Gastroesophageal sphincter (tissue), 3 donors: ENCODE data around the gene FZD2.

Source experiments
- POLR2A ChIP-seq, 2 donors: fragments of 450-650 bp; IDR thresholded peaks; one replicate each; pipeline ENCODE4 v1.6.1; 2017; ENCODE audit warnings: antibody characterized with exemption in 2 of 2, mild to moderate bottlenecking in 2 of 2, moderate library complexity in 1 of 2
- TF ChIP-seq, protein P1 (sequence below), 4 experiments: fragments of 200-600 bp in 2 of 4; fragments of 450-650 bp in 2 of 4; sonication (generic) in 1 of 4; IDR thresholded peaks; one replicate each; pipeline ENCODE4 v1.5.1; 2017 to 2019; ENCODE audit warnings: antibody characterized with exemption in 4 of 4, mild to moderate bottlenecking in 2 of 4, moderate library complexity in 2 of 4

DNA sequence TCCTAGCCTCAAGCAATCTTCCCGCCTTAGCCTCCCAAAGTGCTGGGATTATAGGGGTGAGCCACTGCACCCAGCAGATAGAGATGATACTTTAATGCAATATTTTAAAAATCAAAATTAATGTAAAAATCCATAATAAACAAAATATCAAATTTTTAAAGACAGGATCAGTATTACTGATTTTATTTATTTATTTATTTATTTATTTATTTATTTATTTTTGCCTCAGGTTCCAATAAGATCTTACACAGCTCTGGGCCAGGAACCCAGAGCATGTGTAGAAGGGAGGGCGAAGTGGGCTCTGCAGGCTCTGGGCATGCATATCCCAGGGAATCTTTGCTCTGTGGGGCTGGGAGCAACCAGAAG lies 41.6 kb downstream of the FZD2 start:
- TF ChIP-seq, protein P1, sequence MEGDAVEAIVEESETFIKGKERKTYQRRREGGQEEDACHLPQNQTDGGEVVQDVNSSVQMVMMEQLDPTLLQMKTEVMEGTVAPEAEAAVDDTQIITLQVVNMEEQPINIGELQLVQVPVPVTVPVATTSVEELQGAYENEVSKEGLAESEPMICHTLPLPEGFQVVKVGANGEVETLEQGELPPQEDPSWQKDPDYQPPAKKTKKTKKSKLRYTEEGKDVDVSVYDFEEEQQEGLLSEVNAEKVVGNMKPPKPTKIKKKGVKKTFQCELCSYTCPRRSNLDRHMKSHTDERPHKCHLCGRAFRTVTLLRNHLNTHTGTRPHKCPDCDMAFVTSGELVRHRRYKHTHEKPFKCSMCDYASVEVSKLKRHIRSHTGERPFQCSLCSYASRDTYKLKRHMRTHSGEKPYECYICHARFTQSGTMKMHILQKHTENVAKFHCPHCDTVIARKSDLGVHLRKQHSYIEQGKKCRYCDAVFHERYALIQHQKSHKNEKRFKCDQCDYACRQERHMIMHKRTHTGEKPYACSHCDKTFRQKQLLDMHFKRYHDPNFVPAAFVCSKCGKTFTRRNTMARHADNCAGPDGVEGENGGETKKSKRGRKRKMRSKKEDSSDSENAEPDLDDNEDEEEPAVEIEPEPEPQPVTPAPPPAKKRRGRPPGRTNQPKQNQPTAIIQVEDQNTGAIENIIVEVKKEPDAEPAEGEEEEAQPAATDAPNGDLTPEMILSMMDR (IDR thresholded peaks at IDR 0.05) = no peak
- no peak for TF ChIP-seq POLR2A (IDR thresholded peaks at IDR 0.05)
